CD14-positive monocyte (primary cell): ENCODE measurements around the gene CYP1A1. TPM values are rescaled to one million over a fixed set of nuclear protein-coding genes. Genes with fewer than 3 reads are reported as not detected.

ENCODE experiments used
- DNase-seq, 3 donors: peaks; one replicate each; pipeline ENCODE4 v3.0.0-alpha.2; 2011 to 2022
- H2AFZ ChIP-seq: 2 replicates; pipeline ENCODE4 v1.6.0; 2012; ENCODE audit warnings: mild to moderate bottlenecking, low read depth, low read length, inconsistent platforms; ENCODE audit not compliant: insufficient read depth, poor library complexity, severe bottlenecking
- H3K27ac ChIP-seq, 2 donors: 1 replicate in 1 of 2; 2 replicates in 1 of 2; pipeline ENCODE4 v1.5.1; 2012 to 2013; ENCODE audit warnings: low read length in 2 of 2, control low read depth in 1 of 2, inconsistent platforms in 1 of 2, low read depth in 1 of 2, mild to moderate bottlenecking in 1 of 2
- H3K27me3 ChIP-seq, 2 donors: one replicate each; pipeline versions ENCODE4 v1.6.0 to v1.6.1; 2011 to 2013; ENCODE audit warnings: low read length in 2 of 2; ENCODE audit not compliant: control insufficient read depth in 2 of 2, insufficient read depth in 2 of 2
- H3K36me3 ChIP-seq, 2 donors: replicated peaks in 1 of 2; 1 replicate in 1 of 2; 2 replicates in 1 of 2; pipeline versions ENCODE4 v1.5.1 to v1.6.1; 2012 to 2013; ENCODE audit warnings: low read length in 2 of 2, control low read depth in 1 of 2, inconsistent platforms in 1 of 2, mild to moderate bottlenecking in 1 of 2; ENCODE audit not compliant: insufficient read depth in 2 of 2, control insufficient read depth in 1 of 2
- H3K4me1 ChIP-seq, 2 donors: 1 replicate in 1 of 2; 2 replicates in 1 of 2; pipeline versions ENCODE4 v1.5.1 to v1.6.1; 2012 to 2013; ENCODE audit warnings: low read length in 2 of 2, control low read depth in 1 of 2, inconsistent platforms in 1 of 2, mild to moderate bottlenecking in 1 of 2, moderate library complexity in 1 of 2; ENCODE audit not compliant: insufficient read depth in 2 of 2, control insufficient read depth in 1 of 2
- H3K4me2 ChIP-seq: replicated peaks from 2 replicates; pipeline ENCODE3; 2012; ENCODE audit warnings: low read length, moderate library complexity, mild to moderate bottlenecking; ENCODE audit not compliant: poor library complexity, severe bottlenecking; ENCODE audit errors: extremely low read depth
- H3K4me3 ChIP-seq, 3 experiments: fragments of 200-600 bp in 1 of 3; sonication (generic) in 1 of 3; replicated peaks in 1 of 3; 1 replicate in 2 of 3; 2 replicates in 1 of 3; pipeline ENCODE4 v1.5.1; 2011 to 2013; ENCODE audit warnings: low read length in 3 of 3, mild to moderate bottlenecking in 3 of 3, control low read depth in 2 of 3, low read depth in 2 of 3, inconsistent platforms in 1 of 3, moderate library complexity in 1 of 3
- H3K79me2 ChIP-seq: 2 replicates; pipeline ENCODE4 v1.6.0; 2012; ENCODE audit warnings: mild to moderate bottlenecking, control low read depth, inconsistent platforms, low read length, moderate library complexity; ENCODE audit not compliant: insufficient read depth
- H3K9ac ChIP-seq: 2 replicates; pipeline ENCODE4 v1.6.0; 2017; ENCODE audit warnings: low read length, mild to moderate bottlenecking; ENCODE audit not compliant: insufficient read depth, poor library complexity, severe bottlenecking
- H3K9me3 ChIP-seq, 2 donors: replicated peaks in 1 of 2; 1 replicate in 1 of 2; 2 replicates in 1 of 2; pipeline versions ENCODE4 v1.5.1 to v1.6.1; 2012 to 2013; ENCODE audit warnings: low read length in 2 of 2, control low read depth in 1 of 2; ENCODE audit not compliant: control insufficient read depth in 1 of 2, insufficient read depth in 1 of 2
- H4K20me1 ChIP-seq: 2 replicates; pipeline ENCODE4 v1.6.0; 2012; ENCODE audit warnings: mild to moderate bottlenecking, low read length, control low read depth, moderate library complexity; ENCODE audit not compliant: insufficient read depth
- H3K27ac Mint-ChIP-seq, 7 donors: one replicate each; pipeline ENCODE4 v1.8.0; 2020; ENCODE audit warnings: mild to moderate bottlenecking in 7 of 7, mixed read lengths in 7 of 7, moderate library complexity in 6 of 7, inconsistent platforms in 2 of 7
- H3K27me3 Mint-ChIP-seq, 3 donors: one replicate each; pipeline ENCODE4 v1.8.0; 2021 to 2022; ENCODE audit warnings: low read depth in 3 of 3, mild to moderate bottlenecking in 3 of 3, mixed read lengths in 3 of 3, moderate library complexity in 3 of 3, inconsistent platforms in 1 of 3
- H3K36me3 Mint-ChIP-seq, 2 donors: one replicate each; pipeline ENCODE4 v1.8.0; 2020; ENCODE audit warnings: mixed read lengths in 2 of 2, inconsistent platforms in 1 of 2, mild to moderate bottlenecking in 1 of 2
- H3K4me1 Mint-ChIP-seq: one replicate; pipeline ENCODE4 v1.8.0; 2020; ENCODE audit warnings: mild to moderate bottlenecking, mixed read lengths
- H3K4me3 Mint-ChIP-seq, 2 donors: one replicate each; pipeline ENCODE4 v1.8.0; 2020; ENCODE audit warnings: mild to moderate bottlenecking in 2 of 2, mixed read lengths in 2 of 2, moderate library complexity in 1 of 2
- H3K9me3 Mint-ChIP-seq, 7 donors: one replicate each; pipeline ENCODE4 v1.8.0; 2020 to 2022; ENCODE audit warnings: mixed read lengths in 7 of 7, mild to moderate bottlenecking in 6 of 7, moderate library complexity in 6 of 7, inconsistent platforms in 2 of 7
- WGBS: methylation state at CpG from one replicate; pipeline ENCODE4 v1.1.5; 2013; ENCODE audit warnings: missing lambda C conversion rate; ENCODE audit not compliant: insufficient coverage; 5-methylcytosine and 5-hydroxymethylcytosine counted together
- intact Hi-C, 2 donors: fragments of 100-400 bp; cut with micrococcal nuclease; formaldehyde crosslinking; loops; one replicate each; pipeline versions ENCODE4 v1.15.0 to v1.15.1; 2023
- polyA plus RNA-seq, 3 donors: library from polyadenylated mRNA; depleted of rRNA in 1 of 3; unstranded in 2 of 3; stranded (reverse) in 1 of 3; fragments of 300-500 nt in 2 of 3; fragments of >200 nt in 1 of 3; fragmentation: Illumina TruSeq in 2 of 3; gene quantifications; 1 replicate in 2 of 3; 2 replicates in 1 of 3; pipeline ENCODE4 v1.2.3, GENCODE V29; 2012 to 2021
- TF ChIP-seq, protein P1 (sequence below): fragments of 200-600 bp; IDR thresholded peaks from one replicate; pipeline ENCODE4 v1.8.0; 2022; ENCODE audit warnings: antibody characterized with exemption, mild to moderate bottlenecking

The CYP1A1 gene
- polyA plus RNA-seq, 3 donors = 0.16 TPM; not detected in 2

DNA sequence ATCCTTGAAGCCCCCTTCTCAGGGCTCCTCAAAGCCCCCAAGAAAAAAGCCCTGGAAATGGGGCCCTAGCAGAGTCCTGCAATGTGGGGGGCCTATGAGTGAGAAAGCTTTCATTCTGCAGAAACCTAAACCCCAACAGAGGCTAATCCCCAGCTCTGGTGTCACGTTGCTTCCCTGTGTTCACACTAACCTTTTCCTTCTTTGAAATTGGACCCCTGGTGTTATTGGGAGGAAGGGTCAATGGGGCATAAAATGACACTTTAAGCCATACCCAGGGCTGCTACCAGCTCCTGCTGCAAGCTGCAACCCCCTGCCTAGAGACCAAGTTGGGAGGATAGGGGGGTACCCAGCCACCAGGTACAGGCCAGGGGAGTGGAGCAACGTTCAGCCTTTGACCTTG lies 25.4 kb upstream of the CYP1A1 start:
- H3K36me3 ChIP-seq = no peaks in the 10 kb centered on the region

DNA sequence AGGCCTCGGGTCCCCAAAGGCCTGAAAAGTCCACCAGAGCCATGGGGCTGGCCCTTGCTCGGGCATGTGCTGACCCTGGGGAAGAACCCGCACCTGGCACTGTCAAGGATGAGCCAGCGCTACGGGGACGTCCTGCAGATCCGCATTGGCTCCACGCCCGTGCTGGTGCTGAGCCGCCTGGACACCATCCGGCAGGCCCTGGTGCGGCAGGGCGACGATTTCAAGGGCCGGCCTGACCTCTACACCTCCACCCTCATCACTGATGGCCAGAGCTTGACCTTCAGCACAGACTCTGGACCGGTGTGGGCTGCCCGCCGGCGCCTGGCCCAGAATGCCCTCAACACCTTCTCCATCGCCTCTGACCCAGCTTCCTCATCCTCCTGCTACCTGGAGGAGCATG lies 24.5 kb upstream of the CYP1A1 start:
- H3K27me3 Mint-ChIP-seq = peaks cover 6 to 17% (median 12%) of the 10 kb centered on the region in 3 donors

More for the DNA sequence above, 25.4 kb upstream of the CYP1A1 start:
- no peak overlapping the region for H3K9ac ChIP-seq
- DNase-seq = no peak
- H3K27ac Mint-ChIP-seq = no peak overlapping the region
- intact Hi-C loops = no loop called here
- H3K79me2 ChIP-seq = no peaks in the 10 kb centered on the region
- H2AFZ ChIP-seq = no peak overlapping the region
- H3K4me1 ChIP-seq = no peaks in the 10 kb centered on the region
- H3K27ac ChIP-seq = no peak overlapping the region
- no peaks in the 10 kb centered on the region for H3K27me3 ChIP-seq
- H3K9me3 Mint-ChIP-seq = no peaks in the 10 kb centered on the region
- H3K27me3 Mint-ChIP-seq = peaks cover 3 to 15% (median 11%) of the 10 kb centered on the region in 3 donors
- no peaks in the 10 kb centered on the region for H3K4me1 Mint-ChIP-seq
- no peak overlapping the region for H3K4me3 Mint-ChIP-seq
- H3K4me2 ChIP-seq = no peak overlapping the region
- TF ChIP-seq, protein P1, sequence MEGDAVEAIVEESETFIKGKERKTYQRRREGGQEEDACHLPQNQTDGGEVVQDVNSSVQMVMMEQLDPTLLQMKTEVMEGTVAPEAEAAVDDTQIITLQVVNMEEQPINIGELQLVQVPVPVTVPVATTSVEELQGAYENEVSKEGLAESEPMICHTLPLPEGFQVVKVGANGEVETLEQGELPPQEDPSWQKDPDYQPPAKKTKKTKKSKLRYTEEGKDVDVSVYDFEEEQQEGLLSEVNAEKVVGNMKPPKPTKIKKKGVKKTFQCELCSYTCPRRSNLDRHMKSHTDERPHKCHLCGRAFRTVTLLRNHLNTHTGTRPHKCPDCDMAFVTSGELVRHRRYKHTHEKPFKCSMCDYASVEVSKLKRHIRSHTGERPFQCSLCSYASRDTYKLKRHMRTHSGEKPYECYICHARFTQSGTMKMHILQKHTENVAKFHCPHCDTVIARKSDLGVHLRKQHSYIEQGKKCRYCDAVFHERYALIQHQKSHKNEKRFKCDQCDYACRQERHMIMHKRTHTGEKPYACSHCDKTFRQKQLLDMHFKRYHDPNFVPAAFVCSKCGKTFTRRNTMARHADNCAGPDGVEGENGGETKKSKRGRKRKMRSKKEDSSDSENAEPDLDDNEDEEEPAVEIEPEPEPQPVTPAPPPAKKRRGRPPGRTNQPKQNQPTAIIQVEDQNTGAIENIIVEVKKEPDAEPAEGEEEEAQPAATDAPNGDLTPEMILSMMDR = no peak
- no peaks in the 10 kb centered on the region for H3K36me3 Mint-ChIP-seq
- WGBS = 71% methylated on average over 1 of the region's 2 CpGs
- H3K9me3 ChIP-seq = no peaks in the 10 kb centered on the region
- no peaks in the 10 kb centered on the region for H4K20me1 ChIP-seq
- H3K4me3 ChIP-seq = no peak overlapping the region

More for the DNA sequence above, 24.5 kb upstream of the CYP1A1 start:
- H3K36me3 Mint-ChIP-seq = no peaks in the 10 kb centered on the region
- no peak overlapping the region for H3K27ac ChIP-seq
- TF ChIP-seq, protein P1 = no peak
- H4K20me1 ChIP-seq = no peaks in the 10 kb centered on the region
- H3K79me2 ChIP-seq = no peaks in the 10 kb centered on the region
- intact Hi-C loops = no loop called here
- no peaks in the 10 kb centered on the region for H3K4me1 Mint-ChIP-seq
- DNase-seq = no peak
- H3K9ac ChIP-seq = no peak overlapping the region
- no peak overlapping the region for H3K4me3 Mint-ChIP-seq
- no peak overlapping the region for H3K4me2 ChIP-seq
- no peak overlapping the region for H3K27ac Mint-ChIP-seq
- H2AFZ ChIP-seq = no peak overlapping the region
- no peaks in the 10 kb centered on the region for H3K4me1 ChIP-seq
- no peak overlapping the region for H3K4me3 ChIP-seq
- H3K27me3 ChIP-seq = no peaks in the 10 kb centered on the region
- H3K36me3 ChIP-seq = no peaks in the 10 kb centered on the region
- 97% methylated on average over 19 of the region's 20 CpGs for WGBS
- H3K9me3 ChIP-seq = no peaks in the 10 kb centered on the region
- no peaks in the 10 kb centered on the region for H3K9me3 Mint-ChIP-seq
